Heart left ventricle (tissue), 16 donors: ENCODE results near the gene C2CD2. TPM values are rescaled to one million over a fixed set of nuclear protein-coding genes. Genes with fewer than 3 reads are reported as not detected.

Source experiments
- ATAC-seq, 4 donors: fragments of 200-7000 bp; cut with Tn5 transposase; one replicate each; pipeline ENCODE4 v1.9.1; 2020 to 2022; ENCODE audit warnings: moderate library complexity in 4 of 4, mild to moderate bottlenecking in 3 of 4, moderate number of reproducible peaks in 1 of 4
- DNase-seq, 5 donors: peaks; one replicate each; pipeline ENCODE4 v3.0.0-alpha.2; 2020
- H3K27ac ChIP-seq, 12 donors: fragments of 200-600 bp; sonication (generic) in 4 of 12; one replicate each; pipeline versions ENCODE4 v1.5.0 to v1.8.0; 2016 to 2022; ENCODE audit warnings: mild to moderate bottlenecking in 2 of 12
- H3K27me3 ChIP-seq, 9 donors: fragments of 200-600 bp; sonication (generic) in 2 of 9; one replicate each; pipeline versions ENCODE4 v1.5.1 to v1.8.0; 2016 to 2022; ENCODE audit warnings: mild to moderate bottlenecking in 3 of 9
- H3K36me3 ChIP-seq, 9 donors: fragments of 200-600 bp; sonication (generic) in 2 of 9; one replicate each; pipeline versions ENCODE4 v1.5.0 to v1.8.0; 2018 to 2022; ENCODE audit warnings: mild to moderate bottlenecking in 2 of 9
- H3K4me1 ChIP-seq, 12 donors: fragments of 200-600 bp; sonication (generic) in 4 of 12; one replicate each; pipeline versions ENCODE4 v1.5.0 to v1.8.0; 2016 to 2022; ENCODE audit warnings: mild to moderate bottlenecking in 3 of 12
- H3K4me3 ChIP-seq, 12 donors: fragments of 200-600 bp; sonication (generic) in 4 of 12; one replicate each; pipeline versions ENCODE4 v1.5.0 to v1.8.0; 2017 to 2022; ENCODE audit warnings: mild to moderate bottlenecking in 9 of 12, moderate library complexity in 4 of 12
- H3K9me3 ChIP-seq, 12 donors: fragments of 200-600 bp; sonication (generic) in 4 of 12; one replicate each; pipeline versions ENCODE4 v1.5.0 to v1.8.0; 2016 to 2022; ENCODE audit warnings: mild to moderate bottlenecking in 1 of 12
- POLR2A ChIP-seq, 2 donors: fragments of 450-650 bp; IDR thresholded peaks; one replicate each; pipeline ENCODE4 v1.6.1; 2017; ENCODE audit warnings: antibody characterized with exemption in 2 of 2, mild to moderate bottlenecking in 2 of 2, moderate library complexity in 2 of 2
- WGBS, 4 donors: extraction: QIAGEN DNeasy Blood & Tissue Kit in 2 of 4; methylation state at CpG; one replicate each; pipeline versions ENCODE4 v1.1.5 to v1.1.7; 2013 to 2018; 5-methylcytosine and 5-hydroxymethylcytosine counted together
- intact Hi-C, 10 donors: fragments of 100-400 bp; cut with DNase I; formaldehyde crosslinking; loops; one replicate each; pipeline versions ENCODE4 v1.11.1 to v1.14.2; 2022
- polyA plus RNA-seq, 2 donors: library from polyadenylated mRNA; stranded (reverse); fragments of 200-250 nt; gene quantifications; one replicate each; pipeline ENCODE4 v1.2.3, GENCODE V29; 2013
- total RNA-seq, 9 donors: library from RNA; depleted of rRNA in 2 of 9; stranded (reverse); fragments of >200 nt in 2 of 9; fragmentation: NEBNext Ultra II Directional in 3 of 9; extraction: Animal tissue kit (Norgen Biotek cat#: 25700) in 3 of 9; gene quantifications; one replicate each; pipeline versions ENCODE4 v1.1.0 to v1.2.4, GENCODE V29; 2016 to 2023
- TF ChIP-seq, protein P1 (sequence below), 12 donors: fragments of 200-600 bp; sonication (generic) in 4 of 12; IDR thresholded peaks; one replicate each; pipeline versions ENCODE4 v1.5.0 to v1.8.0; 2018 to 2022; ENCODE audit warnings: antibody characterized with exemption in 12 of 12, mild to moderate bottlenecking in 5 of 12
- donor health status: ischemic (EF 13 %, LVEDD 7.1; RV severe dilation, severe dysfunction).
- donor health status: healthy with polysubstance abuse.
- donor health status: DM: no; HTN: yes; CAD: no.
- donor health status: DM: no; HTN: no; CAD: no.
- donor health status: ischemic (EF 25% LVEDD 6.9; RV normal size, moderate dysfunction).
- donor health status: ischemic (EF 25% LVEDD 5.7; RV mildly dilated, moderate dysfunction).
- donor health status: healthy.
- donor health status: DM: yes; HTN: yes; CAD: no.
- donor health status: ischemic (EF 35%, LVEDD 5.7; RV mildly dilated, moderate dysfunction).
- donor health status: nonischemic (EF 11% LVEDD 7.7; RV severe dilation, severe dysfunction).
- donor health status: DM: yes; HTN: yes; CAD: no.
- donor health status: PGD.
- donor health status: ischemic (EF 29% LVEDD 5.4; RV normal size, mild dysfunction).
- donor health status: nonischemic (EF 23%, LVEDD 6.1; RV moderate dilation, normal function).

C2CD2 gene
- total and polyA plus RNA-seq, 11 donors = 3.8 to 13.9 (median 6.0) TPM

DNA sequence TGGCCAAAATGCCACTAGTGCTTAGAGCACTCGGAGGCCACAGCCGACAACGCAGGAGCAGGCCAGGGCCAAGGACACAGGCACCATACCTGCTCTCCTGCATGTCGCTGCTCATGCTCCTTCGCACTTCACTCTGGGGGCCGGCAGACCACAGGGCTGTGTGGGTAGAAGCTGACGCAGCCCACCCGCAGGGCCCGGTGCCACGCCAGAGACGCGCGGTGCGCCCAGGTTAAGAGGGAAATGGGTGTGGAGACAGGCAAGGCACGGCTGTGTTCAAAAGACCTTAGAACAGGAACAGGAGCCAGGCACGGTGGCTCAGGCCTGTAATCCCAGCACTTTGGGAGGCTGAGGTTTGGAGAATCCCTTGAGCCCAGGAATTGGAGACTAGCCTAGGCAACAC is 61.1 kb downstream of the C2CD2 start:
- ATAC-seq (no peak), DNase-seq (no peak)
- Histone ChIP-seq H3K27me3 (no peaks in the 10 kb centered on the region), H3K27ac (no peak overlapping the region), H3K4me1 (peaks cover 0 to 11% (median 0%) of the 10 kb centered on the region in 12 donors), H3K9me3 (no peaks in the 10 kb centered on the region), H3K4me3 (no peak overlapping the region), H3K36me3 (peaks cover 0 to 41% (median 8%) of the 10 kb centered on the region in 9 donors)
- 93 to 96% (median 95%) methylated on average over 16 of the region's 16 CpGs for WGBS, 4 donors
- TF ChIP-seq, protein P1, sequence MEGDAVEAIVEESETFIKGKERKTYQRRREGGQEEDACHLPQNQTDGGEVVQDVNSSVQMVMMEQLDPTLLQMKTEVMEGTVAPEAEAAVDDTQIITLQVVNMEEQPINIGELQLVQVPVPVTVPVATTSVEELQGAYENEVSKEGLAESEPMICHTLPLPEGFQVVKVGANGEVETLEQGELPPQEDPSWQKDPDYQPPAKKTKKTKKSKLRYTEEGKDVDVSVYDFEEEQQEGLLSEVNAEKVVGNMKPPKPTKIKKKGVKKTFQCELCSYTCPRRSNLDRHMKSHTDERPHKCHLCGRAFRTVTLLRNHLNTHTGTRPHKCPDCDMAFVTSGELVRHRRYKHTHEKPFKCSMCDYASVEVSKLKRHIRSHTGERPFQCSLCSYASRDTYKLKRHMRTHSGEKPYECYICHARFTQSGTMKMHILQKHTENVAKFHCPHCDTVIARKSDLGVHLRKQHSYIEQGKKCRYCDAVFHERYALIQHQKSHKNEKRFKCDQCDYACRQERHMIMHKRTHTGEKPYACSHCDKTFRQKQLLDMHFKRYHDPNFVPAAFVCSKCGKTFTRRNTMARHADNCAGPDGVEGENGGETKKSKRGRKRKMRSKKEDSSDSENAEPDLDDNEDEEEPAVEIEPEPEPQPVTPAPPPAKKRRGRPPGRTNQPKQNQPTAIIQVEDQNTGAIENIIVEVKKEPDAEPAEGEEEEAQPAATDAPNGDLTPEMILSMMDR (IDR thresholded peaks at IDR 0.05) = no peak
- TF ChIP-seq POLR2A (IDR thresholded peaks at IDR 0.05) = no peak
- intact Hi-C loops = no loop called here

DNA sequence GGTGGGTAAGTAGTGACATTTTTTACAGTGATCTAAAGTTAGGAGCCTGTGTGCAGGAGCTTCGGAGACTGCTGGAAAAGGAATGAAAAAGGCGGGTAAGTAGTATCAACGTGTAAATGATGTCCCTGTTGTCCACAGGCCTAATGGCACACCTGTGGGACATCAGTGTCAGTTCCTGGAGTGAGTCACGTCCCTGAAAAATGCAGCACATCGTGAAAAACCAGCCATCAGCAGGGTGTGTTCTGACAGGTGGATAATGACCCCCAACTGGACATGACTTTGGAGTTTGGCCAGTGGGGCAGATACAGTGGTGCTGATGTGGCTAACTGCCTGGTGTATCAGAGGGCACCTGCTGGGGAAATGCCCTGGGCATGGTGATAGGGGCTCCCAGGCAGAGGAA is 62.7 kb downstream of the C2CD2 start:
- ATAC-seq = no peak
- H3K9me3 ChIP-seq = no peaks in the 10 kb centered on the region
- H3K27ac ChIP-seq = no peak overlapping the region
- H3K27me3 ChIP-seq = no peaks in the 10 kb centered on the region
- WGBS, 4 donors = 85 to 91% (median 89%) methylated on average over 5 of the region's 5 CpGs
- peaks cover 0 to 43% (median 8%) of the 10 kb centered on the region in 9 donors for H3K36me3 ChIP-seq
- H3K4me3 ChIP-seq = no peak overlapping the region
- TF ChIP-seq, protein P1 (IDR thresholded peaks at IDR 0.05) = no peak
- TF ChIP-seq POLR2A (IDR thresholded peaks at IDR 0.05) = no peak
- DNase-seq = no peak
- intact Hi-C loops = no loop called here
- peaks cover 0 to 9% (median 0%) of the 10 kb centered on the region in 12 donors for H3K4me1 ChIP-seq

DNA sequence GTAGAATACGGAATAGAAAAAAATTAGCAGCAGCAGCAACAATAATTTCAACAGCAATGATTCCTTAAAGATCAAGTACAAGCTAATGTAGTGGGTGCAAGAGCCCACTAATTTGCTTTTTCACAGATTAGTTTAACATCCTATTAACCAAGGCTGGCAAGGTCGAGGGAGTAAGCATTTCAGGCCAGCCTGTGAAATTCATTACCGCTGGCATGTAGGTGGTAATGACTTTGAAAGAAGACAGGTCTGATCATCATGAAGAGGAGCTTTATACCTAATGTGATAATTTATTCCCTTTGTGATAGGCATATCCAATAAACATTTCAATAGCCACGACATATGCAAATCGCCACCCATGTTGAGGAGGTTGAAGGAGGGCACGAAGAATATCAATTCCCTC is 63.5 kb downstream of the C2CD2 start:
- intact Hi-C loops = no loop called here
- Histone ChIP-seq H3K27me3 (no peaks in the 10 kb centered on the region), H3K9me3 (no peaks in the 10 kb centered on the region), H3K4me3 (no peak overlapping the region), H3K27ac (no peak overlapping the region), H3K36me3 (peaks cover 0 to 36% (median 8%) of the 10 kb centered on the region in 9 donors), H3K4me1 (peaks cover 0 to 7% (median 0%) of the 10 kb centered on the region in 12 donors)
- DNase-seq = no peak
- TF ChIP-seq, protein P1 (IDR thresholded peaks at IDR 0.05) = no peak
- TF ChIP-seq POLR2A (IDR thresholded peaks at IDR 0.05) = no peak
- no peak for ATAC-seq
- WGBS, 4 donors = 60 to 98% (median 87%) methylated on average over 6 of the region's 6 CpGs

DNA sequence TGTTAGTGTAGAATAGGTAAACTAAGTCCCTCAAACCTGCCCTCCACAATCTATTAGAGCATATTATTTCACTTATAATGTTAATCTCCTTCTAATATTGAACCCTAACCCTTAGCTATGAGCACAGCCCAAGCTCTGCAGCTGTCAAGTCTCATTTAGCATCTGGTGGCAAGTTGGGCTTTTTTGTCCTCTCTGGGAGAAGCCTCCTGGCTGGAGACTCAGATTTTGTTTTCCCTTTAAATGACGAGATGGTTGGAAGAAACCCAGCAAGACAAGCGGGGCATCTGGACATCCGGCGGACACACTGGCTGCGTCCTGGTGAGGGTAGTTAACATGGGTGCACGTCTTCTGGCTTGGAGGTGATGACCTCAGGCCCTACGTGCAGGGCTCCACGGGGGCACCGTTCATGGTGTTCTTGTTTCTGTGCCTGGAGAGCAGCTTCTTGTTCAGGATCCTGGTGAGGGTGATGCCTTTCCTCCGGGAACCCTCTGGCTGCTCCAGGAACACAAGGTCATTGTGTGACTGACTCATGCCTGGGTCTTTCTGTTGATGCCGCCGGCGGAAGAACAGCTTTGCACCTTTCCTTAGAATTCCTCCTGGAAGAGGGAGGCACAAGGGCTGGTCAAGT is 65.0 kb downstream of the C2CD2 start:
- Histone ChIP-seq H3K9me3 (no peaks in the 10 kb centered on the region), H3K4me1 (peaks cover 0 to 7% (median 0%) of the 10 kb centered on the region in 12 donors), H3K4me3 (no peak overlapping the region), H3K36me3 (peaks cover 0 to 22% (median 4%) of the 10 kb centered on the region in 9 donors), H3K27ac (peak overlapping the region in 3 of 12 donors; percentile 25 to 28 (median 25)), H3K27me3 (no peaks in the 10 kb centered on the region)
- DNase-seq (no peak), ATAC-seq (peak in 3 of 4 donors; percentile 21 to 66 (median 38))
- intact Hi-C loops = no loop called here
- no peak for TF ChIP-seq POLR2A (IDR thresholded peaks at IDR 0.05)
- TF ChIP-seq, protein P1 (IDR thresholded peaks at IDR 0.05) = no peak
- 75 to 88% (median 82%) methylated on average over 13 of the region's 13 CpGs for WGBS, 4 donors
